8988T (cell line): Measurements from ENCODE around the gene TGIF1.
"Not testable (repeated sequence)": the region's sequence is repeated elsewhere in the genome, so short reads cannot be mapped to it uniquely, and the experiment has no call there.

Experiments used
- DNase-seq: peaks from one replicate; pipeline ENCODE4 v3.0.0; 2011

Gene TGIF1

DNA sequence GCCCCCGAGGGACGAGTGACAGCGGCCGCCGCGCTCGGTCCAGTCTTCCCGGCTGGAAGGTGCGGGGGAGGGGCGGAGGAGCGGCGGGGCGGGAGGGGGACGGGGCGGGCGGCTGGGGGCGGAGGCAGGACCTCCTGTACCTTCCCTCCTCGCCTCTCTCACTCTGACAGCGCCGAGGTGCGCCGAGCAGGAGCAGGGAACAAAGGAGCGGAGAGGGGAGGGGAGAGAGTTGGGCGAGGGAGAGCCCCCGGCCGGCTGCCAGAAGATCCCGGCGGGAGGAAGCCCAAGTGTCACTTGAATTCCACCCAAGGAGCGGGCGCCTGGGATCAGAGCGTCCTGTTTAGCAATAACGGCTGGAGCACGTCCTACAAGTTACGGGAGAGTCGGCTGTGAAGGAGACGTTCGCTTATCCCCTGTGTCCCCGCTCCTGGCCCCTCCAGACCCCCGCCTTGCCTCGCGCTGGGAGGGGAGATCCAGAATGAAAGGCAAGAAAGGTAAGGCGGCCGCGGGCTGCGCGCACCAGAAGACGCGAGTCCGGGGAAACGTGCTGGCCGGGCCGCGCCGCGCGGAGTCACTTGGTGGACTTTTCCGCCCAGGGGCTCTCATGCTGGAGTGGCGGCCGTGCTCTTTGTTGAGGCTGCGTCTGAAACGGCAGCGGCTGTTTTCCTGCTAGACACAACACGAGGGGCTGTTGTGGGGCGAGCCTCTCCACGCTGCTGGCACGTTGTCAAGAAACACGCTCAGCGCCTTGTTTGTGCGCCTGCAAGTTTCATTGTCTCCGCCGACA lies at the start of gene TGIF1:
Gene TGIF1, plus strand, starts transcription at position 161 of the 787 bp plus-strand sequence. Its CDS starts 318 bp downstream, at position 479.
- peak; percentile 61 for DNase-seq

GRCh38 chr18:3400567-3401296 lies 49.2 kb upstream of the TGIF1 start:
- DNase-seq: no peak

DNA sequence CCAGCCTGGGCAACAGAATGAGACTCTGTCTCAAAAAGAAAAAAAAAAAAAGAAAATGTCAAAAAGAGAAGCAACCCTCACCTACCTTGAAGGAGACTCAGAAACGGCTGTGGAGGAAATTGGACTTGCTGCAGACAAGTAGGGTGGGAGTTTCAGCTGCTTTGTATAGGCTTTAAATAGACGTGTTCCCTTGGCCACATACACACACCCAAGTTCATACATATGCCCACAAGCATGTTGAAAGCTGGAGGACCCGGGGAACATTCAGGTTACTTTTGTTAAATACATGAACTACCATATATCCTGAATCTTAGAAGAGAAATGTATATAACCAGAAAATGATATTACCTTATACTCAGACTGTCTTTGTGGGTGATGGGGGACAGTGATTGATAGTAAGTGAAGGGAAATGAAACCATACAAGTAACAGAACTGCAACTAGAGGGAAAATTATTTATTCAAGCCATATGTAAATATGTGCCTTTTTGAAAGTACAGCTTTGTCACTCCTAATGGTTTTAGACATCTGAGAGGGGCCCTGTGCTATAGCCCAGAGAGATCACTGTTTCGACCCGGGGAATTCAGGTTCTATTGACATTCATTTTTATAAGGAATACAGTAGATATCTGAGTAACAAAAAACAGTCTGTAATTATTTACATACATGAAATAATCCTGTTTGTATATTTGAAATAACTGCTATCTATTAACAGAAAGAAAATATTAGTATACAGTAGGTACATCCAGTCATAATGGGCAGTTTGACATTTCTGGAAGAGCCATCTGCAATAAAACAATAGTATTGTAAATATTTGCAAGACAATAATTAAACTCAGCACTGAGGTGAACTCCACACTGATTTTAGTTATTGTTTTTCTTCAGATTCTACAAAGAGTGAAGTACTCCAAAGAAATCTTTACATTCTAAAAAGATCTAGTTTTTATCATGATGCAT lies 48.0 kb upstream of the TGIF1 start:
- no peak for DNase-seq

DNA sequence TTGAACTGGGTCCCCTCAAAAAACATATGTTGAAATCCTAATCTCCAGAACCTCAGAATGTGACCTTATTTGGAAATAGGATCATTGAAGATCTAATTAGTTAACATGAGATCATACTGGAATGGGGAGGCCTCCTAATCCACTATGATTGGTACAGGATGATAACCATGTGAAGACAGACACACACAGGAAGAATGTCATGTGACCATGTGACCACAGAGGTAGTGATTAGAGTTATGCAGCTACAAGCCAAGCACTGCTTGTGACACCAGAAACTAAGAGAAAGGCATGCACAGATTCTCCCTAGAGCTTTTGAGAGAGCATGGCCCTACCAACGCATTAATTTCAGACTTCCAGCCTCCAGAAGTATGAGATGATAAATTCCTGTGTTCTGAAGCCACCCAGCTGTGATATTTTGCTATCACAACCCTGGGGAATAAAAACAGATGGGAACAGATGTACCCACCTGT lies 47.0 kb upstream of the TGIF1 start:
- DNase-seq: no peak

GRCh38 chr18:3405713-3406112 lies 44.3 kb upstream of the TGIF1 start:
- DNase-seq: no peak

- no peak for DNase-seq
Measured at GRCh38 chr18:3408107-3408506, 41.9 kb upstream of the TGIF1 start.

GRCh38 chr18:3409811-3410210 lies 40.2 kb upstream of the TGIF1 start:
- no peak for DNase-seq

GRCh38 chr18:3410273-3410672 lies 39.7 kb upstream of the TGIF1 start:
- DNase-seq: no peak

DNA sequence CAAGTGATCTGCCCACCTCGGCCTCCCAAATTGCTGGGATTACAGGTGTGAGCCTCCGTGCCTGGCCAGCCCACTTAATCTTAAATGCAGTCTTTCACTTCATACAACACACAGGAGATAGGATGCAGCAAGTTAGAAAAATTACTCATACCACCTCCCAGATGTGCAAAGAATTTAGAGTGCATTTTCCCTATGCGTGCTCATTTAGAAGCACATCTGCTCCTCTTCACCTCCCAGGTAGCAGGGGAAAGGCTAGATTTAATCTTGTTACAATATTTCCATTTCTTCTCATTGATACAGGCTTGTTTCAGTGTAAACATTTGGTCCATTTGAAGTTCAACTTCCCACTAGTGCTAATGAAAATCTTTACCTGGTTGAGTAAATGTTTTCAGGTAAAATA lies 39.1 kb upstream of the TGIF1 start:
- DNase-seq: not testable (repeated sequence)

DNA sequence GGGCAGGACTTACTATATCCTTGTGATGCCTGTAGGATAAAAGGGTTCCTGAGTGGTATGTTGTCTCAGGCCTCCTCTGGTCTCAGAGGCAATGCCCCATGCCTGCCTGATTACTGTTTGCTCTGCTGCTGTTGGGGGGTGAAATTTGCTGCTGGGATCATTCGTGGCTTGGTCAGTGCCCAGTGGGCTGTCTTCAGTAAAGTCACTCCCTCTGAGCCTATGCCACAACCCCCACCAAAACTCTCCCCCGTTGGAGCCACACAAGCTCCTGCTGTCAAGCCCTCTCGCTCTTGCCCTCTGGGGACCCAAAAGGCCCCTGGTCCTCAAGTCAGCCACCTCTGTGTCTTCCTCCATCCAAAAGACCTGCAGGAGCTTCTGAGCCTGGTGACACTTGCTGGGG lies 38.6 kb upstream of the TGIF1 start:
- no peak for DNase-seq

DNA sequence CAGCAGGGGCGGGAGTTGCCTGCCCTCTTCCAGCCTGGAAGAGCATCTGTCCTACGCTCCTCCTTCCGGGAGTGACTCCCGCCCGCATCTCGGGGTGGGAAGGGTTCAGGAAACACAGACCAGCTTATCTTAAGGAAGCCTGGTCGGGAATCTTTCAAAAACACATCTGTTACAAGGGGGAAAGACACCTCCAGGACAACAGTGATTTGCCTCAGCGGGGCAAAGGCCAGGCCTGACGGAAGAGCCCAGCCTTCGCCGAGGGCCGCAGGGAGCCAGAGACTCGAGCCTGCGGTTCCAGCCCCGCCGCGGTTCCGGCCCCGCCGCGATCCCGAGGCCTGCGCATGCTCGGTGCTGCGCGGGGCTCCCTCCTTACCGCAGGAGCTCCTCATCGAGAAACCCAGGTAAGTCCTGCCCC lies 38.1 kb upstream of the TGIF1 start:
- DNase-seq: peak; percentile 39

DNA sequence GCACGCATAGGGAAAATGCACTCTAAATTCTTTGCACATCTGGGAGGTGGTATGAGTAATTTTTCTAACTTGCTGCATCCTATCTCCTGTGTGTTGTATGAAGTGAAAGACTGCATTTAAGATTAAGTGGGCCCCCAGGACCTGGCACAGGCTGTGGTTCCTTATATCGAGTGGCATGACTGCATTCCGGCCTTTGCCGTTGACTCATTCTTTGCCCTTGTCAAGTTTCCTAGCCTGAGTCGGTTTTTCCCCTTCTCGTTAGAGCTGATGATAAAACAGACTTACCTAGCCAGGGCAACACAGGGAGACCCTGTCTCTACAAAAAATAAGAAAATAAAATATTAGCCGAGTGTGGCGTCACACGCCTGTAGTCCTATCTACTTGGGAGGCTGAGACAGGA lies 37.4 kb upstream of the TGIF1 start:
- not testable (repeated sequence) for DNase-seq

GRCh38 chr18:3415110-3415509 lies 34.9 kb upstream of the TGIF1 start:
- no peak for DNase-seq

GRCh38 chr18:3418083-3418482 lies 31.9 kb upstream of the TGIF1 start:
- no peak for DNase-seq

- DNase-seq: no peak
Measured at GRCh38 chr18:3420919-3421279, 29.1 kb upstream of the TGIF1 start.

GRCh38 chr18:3422905-3423304 lies 27.1 kb upstream of the TGIF1 start:
- no peak for DNase-seq

DNA sequence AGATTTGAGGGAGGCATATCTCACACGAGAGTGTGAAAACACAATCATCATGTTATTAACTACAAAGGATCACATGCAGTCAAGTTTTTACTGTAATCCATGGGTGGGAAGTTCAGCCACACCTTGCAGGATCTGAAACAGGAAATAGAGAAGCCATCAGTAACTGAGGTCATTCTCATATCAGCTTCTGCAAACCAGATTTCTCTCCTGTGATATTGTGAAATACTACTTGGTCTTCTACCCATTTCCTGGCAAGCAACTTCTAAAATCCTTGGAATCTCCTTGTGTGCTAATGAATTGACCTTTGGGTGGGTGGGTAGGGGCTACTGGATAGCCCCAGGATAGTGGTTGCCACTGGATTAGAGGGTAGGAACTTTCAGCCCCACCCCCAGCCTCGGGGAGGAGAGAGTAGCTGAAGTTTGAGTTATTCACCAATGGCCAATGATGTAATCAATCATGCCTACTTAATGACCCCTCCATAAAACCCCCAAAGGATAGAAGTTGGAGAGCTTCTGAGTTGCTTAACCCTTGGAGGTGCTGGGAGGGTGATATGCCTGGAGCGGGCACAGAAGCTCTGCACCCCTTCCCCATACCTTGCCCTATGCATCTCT lies 25.6 kb upstream of the TGIF1 start:
- DNase-seq: no peak

- DNase-seq: no peak
Measured at GRCh38 chr18:3425030-3425429, 24.9 kb upstream of the TGIF1 start.

DNA sequence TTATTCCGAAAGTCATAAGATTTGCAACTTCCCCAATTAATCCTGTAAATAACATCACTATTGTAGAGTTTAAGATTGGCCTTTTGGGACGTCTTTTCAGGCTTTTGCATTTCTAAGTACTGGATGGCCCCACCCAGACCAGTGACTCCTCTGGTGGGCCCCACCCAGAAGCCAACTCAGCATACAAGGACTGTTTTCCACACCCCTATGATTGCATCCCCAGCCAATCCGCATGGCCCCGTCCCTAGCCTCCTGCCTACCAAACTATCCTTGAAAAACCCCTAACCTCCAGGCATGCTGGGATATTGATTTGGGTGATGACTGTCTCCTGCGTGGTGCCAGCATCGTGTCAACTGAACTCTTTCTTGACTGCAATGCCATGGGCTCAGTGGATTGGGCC lies 24.5 kb upstream of the TGIF1 start:
- no peak for DNase-seq

- DNase-seq: no peak
Measured at GRCh38 chr18:3426074-3426473, 23.9 kb upstream of the TGIF1 start.

- no peak for DNase-seq
Measured at GRCh38 chr18:3427944-3428343, 22.0 kb upstream of the TGIF1 start.

DNA sequence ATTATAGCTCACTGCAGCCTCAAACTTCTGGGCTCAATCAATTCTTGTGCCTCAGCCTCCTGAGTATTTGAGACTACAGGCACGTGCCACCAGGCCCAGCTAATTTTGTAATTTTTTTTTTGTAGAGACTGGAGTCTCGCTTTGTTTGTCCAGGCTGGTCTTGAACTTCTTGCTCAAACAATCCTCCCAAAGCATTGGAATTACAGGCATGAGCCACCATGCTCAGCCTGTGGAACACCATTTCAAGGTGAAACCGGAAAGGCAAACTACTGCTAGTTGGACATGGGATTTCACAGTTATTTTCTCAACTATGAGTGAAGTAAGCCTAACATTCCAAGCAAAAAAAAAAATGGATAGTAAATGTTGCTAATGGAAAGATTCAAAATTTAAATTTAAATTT lies 20.9 kb upstream of the TGIF1 start:
- no peak for DNase-seq

- no peak for DNase-seq
Measured at GRCh38 chr18:3434685-3435084, 15.3 kb upstream of the TGIF1 start.
